ENCODE data around the gene CX3CR1.

DNA sequence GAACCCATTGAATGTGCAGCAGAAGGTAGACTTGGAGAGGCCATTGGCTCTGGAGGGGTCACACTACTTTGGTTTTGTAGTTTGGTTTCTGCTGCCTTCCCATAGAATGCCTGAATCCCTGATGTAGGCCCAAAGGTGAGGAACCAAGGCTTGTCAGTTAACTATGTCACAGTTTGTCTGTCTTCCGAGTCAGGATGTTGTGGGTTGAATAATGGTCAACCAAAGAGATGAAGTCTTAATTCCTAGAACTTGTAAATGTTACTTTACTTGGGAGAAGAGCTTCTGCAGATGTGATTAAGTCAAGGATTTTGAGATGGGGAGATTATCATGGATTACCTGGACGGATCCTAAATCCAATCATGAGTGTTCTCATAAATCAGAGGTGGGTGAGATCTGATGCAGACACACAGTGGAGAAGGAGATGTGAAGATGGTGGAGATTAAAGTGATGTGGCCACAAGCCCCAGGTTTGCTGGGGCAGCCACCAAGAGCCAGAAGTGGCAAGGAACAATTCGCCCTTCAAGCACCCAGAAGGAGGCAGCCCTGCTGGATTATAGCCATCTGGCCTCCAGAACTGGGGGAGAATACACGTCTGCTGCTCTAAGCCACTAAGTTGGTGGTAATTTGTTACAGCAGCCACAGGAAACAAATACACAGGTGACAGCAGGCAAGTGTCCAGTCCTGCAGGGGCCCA, 47.4 kb upstream of the CX3CR1 start:
- TF ChIP-seq, protein P1, sequence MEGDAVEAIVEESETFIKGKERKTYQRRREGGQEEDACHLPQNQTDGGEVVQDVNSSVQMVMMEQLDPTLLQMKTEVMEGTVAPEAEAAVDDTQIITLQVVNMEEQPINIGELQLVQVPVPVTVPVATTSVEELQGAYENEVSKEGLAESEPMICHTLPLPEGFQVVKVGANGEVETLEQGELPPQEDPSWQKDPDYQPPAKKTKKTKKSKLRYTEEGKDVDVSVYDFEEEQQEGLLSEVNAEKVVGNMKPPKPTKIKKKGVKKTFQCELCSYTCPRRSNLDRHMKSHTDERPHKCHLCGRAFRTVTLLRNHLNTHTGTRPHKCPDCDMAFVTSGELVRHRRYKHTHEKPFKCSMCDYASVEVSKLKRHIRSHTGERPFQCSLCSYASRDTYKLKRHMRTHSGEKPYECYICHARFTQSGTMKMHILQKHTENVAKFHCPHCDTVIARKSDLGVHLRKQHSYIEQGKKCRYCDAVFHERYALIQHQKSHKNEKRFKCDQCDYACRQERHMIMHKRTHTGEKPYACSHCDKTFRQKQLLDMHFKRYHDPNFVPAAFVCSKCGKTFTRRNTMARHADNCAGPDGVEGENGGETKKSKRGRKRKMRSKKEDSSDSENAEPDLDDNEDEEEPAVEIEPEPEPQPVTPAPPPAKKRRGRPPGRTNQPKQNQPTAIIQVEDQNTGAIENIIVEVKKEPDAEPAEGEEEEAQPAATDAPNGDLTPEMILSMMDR (IDR thresholded peaks at IDR 0.05): no peak
- TF ChIP-seq EZH2 (IDR thresholded peaks at IDR 0.05; ENCODE audit: borderline replicate concordance, insufficient read depth, low read depth, low read length, poor library complexity, severe bottlenecking): no peak

Data from B cell (primary cell).